ENCODE results near the gene SRP9.

SRP9 gene, protein sequence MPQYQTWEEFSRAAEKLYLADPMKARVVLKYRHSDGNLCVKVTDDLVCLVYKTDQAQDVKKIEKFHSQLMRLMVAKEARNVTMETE

DNA sequence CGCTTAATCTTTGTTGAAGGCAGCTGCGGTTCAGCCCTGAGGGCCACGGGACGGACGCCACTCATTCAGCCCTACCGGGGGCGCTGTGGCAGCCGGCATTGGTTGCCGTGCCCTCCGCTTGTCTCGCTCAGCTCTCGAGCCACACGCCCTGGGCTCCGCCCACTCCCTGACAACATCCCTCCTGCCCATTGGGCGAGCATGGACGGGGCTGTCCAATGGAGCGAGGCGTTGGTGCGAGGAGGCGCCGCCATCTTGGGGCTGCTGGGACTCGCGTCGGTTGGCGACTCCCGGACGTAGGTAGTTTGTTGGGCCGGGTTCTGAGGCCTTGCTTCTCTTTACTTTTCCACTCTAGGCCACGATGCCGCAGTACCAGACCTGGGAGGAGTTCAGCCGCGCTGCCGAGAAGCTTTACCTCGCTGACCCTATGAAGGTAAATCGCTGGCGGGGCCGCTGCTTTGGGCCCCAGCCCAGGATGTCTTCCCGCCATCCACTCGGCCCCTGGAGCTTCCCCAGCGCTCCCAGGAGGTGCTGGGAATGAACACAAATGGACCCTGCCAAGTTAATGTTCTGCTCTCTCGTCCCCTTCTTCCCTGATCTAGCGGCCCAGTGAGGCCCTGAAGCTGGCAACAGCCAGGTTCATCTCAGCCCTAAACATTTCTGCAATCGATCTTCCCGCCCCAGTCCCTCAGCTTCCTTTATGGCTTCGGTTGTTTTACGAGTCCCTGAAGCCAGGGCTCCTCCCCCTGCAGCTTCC, at the start of gene SRP9:
TSS of gene SRP9 (plus strand) at position 244 of the 754 bp plus-strand sequence. CDS start at position 359, 115 bp downstream.
- peak; percentile 89 for DNase-seq

DNA sequence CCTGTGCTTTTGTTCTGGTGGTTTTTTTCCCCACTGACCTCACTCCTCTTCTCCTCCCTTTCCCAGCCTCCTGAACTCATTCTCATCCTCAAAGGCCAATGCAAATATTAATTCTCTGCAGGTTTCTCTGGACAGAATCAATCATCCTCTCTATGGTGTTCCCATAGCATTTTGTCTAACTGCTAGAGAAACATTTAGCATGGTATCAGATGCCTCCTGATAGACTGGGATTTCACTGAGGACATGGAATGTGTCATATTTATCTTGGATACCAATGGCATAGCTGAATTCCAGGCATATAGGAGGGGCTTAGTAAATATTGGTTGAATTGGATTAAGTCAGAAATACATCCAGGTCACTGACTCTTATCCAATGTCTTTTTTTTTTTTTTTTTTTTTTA, 46.1 kb upstream of the SRP9 start:
- no peak for DNase-seq

DNA sequence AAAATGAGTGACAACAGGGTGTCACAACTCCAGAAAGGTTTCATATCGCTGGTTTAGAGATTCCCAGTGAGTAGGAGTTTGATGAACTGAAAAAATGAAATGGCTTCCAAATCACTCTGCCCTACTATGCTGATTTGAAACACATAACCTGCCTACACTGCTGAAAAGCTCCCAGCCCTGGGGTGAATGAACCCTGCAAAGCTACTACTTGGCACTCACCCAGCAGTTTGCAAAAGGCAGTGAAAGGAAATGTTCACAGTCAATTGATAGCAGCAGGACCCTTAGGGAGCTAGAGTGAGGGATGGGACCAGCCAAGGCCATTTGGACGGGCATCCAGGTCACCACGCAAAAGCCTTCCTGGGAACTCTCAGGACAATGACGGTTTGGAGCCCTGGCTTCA, 44.4 kb upstream of the SRP9 start:
- no peak for DNase-seq

DNA sequence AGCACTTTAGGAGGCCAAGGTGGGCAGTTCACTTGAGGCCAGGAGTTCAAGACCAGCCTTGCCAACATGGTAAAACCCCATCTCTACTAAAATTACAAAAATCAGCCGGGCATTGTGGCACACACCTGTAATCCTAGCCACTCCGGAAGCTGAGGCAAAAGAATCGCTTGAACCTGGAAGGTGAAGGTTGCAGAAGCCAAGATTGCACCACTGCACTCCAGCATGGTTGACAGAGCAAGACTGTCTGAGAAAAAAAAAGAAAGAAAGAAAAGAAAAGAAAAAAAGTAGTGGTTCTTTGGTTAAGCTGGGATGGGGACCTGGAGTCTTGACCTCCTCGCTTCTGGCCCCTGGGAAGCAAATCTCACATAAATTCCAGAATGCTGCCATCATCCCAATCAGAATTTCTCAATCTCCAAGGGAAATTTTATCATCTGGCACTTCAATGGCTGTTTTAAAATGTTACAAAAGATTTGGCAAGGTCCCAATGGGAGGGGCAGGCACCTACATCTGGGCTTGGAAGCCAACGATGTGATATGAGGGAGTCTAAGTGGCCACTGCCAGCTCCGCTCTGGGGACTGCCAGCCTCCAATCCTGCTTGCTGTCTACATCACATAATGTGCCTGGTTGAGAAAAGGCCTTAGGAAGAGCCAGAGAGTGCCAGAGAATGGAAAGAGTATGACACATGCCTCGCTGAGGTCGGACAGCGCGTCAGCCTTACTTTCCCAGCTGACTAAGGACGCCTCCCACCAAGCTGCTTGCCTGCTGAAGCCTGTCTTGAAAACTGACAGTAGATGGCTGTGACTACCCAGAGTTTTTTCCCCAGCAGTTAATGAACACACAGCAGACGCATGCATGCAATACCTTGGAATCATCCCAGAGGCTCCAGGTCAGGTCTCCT, 42.1 kb upstream of the SRP9 start:
- peak; percentile 12 for DNase-seq

DNA sequence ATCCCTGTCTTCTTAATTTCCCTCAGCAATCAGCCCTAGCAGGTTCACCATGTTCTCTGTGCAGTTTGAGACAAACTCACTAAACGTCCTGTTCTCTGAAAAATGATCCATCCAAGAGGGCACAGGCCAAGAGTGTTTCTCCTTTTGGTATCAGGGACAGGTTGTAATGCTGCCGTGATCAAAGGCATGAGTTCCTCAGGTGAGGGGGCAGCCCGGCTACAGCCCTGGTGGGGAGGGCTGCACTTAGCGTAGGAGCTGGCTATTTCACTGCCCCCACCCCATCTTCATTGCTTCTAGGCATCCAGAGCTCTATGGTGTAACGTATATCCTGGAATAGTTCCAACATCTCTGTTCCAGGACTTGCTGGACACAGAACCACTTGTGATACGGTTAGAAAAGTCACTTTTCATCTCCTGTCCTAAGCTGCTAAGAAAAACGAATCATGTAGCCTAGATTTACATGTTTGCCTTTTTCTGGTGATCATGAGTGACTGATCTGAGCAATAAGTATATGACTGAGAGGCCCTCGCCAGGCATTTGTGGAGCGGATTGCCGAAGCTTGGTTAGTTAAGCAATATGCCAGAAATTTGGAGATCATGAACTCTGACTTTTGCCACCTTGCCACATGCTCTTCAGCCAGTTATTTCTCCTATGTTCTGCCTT, 41.1 kb upstream of the SRP9 start:
- DNase-seq: no peak

DNA sequence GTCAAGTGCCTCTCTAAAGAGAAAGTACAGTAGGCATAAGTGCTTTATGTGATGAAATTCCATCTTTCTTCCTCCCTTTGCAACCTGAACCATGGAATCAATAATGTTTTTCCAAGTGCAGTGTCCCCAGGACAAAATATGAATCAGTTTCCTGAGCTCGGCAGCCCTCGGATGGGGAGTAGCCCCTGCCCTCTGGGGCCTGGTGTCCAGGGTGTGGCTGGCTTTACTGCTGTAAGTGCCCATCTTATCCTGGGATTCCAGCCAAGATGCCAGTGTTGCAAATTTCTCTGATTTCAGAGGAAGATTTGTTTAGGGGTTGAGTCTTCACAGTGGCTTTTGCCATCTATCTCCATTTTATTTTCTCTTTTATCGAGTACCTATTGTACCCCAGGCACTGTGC, 40.5 kb upstream of the SRP9 start:
- no peak for DNase-seq

DNA sequence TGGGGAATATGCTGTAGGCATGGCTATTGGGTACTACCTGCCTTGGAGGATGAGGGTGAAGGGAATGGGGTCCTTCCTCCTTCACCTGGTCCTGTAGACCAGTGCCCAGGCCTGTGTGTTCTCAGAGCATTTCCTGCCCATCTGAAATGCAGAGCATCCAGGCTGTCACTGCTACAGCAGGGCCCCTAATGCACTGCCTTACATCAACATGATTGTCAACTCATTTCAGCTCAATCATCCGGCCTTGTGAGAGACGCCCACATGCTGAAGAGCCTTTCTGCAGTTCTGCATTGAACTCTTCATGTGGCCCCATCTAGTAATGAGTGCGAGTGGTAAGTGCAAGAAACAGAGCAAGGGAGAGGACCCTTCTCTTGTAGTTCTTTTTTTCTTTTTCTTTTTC, 39.8 kb upstream of the SRP9 start:
- no peak for DNase-seq

DNA sequence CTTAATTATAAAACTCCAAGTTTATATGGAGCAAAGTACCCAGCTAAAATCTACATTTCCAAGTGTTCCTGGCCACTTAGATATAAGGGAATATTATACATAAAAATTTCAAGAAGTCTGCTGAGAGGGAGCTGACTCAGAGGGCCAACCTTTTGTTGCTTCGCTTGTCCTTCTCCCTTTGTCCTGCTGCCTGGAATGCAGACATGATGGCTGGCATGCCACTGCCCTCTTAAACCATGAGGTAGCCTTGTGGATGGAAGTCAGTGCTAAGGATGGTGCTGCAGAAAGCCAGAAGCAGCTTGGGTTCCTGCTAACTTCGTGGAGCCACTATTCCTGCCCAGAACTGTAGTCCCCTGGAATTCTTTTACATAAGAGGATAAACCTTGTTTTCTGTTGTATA, 38.9 kb upstream of the SRP9 start:
- DNase-seq: no peak

DNA sequence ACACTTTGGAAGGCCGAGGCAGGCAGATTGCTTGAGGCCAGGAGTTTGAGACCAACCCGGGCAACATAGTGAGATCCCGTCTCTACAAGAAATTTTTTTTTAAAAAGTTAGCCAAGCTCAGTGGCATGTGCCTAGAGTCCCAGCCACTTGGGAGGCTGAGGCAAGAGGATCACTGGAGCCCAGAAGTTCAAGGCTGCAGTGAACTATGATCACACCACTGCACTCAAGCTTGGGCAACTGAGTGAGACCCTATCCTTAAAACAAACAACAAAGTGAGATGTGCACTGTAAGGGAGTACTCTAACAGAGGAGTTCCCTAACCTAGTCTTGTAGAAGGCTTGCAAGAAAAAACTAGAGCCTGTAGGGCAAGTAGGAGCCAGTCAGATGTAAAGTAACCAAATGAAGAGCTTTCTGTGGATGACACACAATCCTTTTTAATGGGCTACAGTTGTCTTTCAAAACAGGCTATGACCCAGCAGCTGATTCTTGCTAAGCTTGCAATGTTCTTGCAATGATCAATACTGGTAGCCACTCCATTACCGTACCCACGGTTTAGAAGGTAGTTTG, 38.0 kb upstream of the SRP9 start:
- DNase-seq: no peak

DNA sequence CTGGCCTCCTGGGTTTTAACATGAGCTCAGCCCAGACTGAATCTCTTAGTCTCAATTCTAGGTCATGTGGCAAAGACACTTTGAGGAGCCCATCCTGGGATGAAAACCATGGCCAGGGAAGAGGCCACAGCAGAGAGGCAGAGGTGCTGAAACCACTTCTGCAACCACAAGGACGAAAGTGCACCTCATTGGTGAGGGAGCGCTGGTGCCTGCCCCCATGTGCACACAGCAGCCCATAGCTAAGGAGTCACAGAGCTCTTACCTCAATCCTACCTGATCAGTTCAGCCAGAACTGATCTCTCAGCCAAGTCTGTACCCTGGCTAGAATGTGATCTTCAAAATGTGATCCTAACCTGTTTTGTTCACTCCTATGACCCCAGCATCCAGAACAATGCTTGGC, 32.9 kb upstream of the SRP9 start:
- DNase-seq: no peak

DNA sequence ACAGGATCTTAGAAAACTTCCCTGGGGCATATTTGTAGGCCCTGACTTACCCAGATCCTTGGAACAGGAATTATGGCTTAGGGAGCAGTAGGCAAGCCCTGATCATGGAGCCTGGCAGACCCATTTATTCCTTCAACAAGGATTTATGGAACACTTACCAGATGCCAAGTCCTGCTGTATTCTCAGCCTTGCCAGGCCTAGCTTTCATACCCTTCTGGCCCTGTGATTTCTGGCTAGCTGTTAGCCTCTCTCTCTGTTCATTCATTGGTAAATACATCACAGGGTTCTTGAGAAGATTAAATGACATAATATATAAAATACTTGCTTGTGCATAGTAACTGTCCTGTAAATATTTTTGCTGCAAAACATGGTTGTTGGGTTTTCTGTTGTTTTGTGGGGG, 32.4 kb upstream of the SRP9 start:
- no peak for DNase-seq

DNA sequence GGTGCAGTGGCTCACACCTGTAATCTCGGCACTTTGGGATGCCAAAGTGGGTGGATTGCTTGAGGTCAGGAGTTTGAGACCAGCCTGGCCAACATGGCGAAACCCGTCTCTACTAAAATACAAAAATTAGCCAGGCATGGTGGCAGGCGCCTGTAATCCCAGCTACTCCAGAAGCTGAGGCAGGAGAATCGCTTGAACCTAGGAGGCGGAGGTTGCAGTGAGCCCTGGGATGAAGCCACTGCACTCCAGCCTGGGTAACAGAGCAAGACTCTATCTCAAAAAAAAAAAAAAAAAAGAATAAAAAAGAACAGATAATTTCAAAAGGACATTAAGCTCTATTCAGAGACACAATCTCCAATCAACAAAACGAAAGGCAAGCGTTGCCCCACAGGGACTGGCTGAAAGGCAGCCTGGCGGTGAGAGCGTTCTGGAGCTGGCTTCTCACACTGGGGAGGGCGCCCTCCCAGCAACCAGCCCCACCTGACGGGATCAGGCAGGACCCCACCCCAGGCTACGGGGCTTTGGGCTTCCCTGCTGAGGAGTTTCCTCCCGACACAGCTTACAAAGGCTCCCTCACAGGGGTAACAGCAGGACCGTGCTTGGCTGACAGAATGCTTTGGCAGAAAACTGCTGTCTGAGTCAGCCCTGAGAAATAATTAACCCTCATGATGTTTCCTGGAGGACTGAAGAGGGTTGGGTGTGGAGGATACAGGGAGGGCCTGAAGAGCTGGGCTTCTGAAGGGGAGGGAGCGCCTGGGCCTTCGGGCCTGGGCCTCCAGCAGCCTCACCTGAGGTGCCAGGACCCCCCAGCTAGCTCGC, 31.1 kb upstream of the SRP9 start:
- peak; percentile 18 for DNase-seq

DNA sequence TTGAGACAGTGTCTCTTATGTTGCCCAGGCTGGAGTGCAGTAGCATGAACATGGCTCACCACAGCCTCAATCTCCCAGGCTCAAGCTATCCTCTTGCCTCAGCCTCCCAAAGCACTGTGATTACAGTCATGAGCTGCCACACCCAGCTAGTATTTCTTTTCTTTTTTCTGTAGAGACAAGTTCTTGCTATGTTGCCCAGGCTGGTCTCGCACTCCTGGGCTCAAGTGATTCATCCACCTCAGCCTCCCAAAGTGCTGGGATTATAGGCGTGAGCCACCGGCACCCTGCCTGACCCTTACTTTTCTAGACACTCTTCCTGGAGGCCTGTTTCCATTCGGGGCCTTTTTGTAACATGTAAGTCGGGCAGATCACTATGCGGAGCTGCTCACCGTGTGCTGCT, 30.1 kb upstream of the SRP9 start:
- DNase-seq: no peak

DNA sequence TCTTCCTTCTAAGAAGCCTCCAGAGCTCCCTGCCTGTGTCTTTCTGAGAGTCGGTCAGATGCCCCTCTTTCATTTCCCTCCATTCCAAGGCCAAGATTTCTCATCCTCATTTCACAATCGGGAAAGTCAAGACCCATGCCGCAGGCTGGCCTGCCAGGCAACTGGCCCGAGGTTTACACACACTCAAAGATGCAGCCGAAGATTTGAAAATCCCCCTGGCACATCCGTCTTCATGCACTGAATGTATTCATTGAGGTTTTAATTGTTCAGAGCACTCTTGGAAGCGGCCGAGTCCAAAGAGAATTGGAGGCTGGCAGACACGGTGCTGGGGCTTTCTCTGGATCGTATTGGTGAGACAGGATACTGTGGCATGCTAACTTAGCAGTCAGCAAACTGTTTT, 29.1 kb upstream of the SRP9 start:
- DNase-seq: no peak

DNA sequence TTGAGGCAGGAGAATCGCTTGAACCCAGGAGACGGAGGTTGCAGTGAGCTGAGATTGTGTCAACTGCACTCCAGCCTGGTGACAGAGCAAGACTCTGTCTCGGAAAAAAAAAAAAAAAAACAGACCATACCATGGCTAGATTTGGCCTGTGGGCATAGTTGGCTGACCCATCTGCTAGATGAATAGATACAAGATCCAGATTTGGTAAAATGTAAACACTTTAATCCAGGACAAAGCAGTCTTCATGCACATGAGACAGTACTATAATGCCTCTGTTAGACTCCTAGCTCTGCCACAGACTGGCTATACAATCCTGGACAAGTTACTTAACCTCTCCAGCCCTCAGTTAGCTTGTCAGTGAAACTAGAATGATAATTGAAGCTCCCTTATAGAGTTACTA, 27.9 kb upstream of the SRP9 start:
- DNase-seq: no peak

DNA sequence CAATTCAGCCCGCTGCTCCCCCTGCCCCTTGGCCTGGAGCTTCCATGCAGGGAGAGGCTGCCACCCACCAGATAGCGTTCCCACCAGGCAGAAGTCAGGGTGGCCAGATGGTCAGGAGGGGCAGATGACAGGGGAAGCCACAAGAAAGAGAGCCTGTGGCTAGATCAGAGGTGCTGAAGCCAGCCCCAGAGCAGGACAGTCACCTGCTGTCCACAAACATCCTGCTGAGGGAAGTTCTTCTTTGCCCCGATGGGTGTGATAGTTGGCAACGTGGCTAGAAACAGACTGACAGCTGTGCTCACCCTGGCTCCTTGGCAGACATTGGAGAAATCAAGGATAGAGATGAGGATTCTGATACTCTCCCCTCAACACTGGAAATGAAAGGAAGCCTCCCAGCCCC, 27.2 kb upstream of the SRP9 start:
- DNase-seq: peak; percentile 10

DNA sequence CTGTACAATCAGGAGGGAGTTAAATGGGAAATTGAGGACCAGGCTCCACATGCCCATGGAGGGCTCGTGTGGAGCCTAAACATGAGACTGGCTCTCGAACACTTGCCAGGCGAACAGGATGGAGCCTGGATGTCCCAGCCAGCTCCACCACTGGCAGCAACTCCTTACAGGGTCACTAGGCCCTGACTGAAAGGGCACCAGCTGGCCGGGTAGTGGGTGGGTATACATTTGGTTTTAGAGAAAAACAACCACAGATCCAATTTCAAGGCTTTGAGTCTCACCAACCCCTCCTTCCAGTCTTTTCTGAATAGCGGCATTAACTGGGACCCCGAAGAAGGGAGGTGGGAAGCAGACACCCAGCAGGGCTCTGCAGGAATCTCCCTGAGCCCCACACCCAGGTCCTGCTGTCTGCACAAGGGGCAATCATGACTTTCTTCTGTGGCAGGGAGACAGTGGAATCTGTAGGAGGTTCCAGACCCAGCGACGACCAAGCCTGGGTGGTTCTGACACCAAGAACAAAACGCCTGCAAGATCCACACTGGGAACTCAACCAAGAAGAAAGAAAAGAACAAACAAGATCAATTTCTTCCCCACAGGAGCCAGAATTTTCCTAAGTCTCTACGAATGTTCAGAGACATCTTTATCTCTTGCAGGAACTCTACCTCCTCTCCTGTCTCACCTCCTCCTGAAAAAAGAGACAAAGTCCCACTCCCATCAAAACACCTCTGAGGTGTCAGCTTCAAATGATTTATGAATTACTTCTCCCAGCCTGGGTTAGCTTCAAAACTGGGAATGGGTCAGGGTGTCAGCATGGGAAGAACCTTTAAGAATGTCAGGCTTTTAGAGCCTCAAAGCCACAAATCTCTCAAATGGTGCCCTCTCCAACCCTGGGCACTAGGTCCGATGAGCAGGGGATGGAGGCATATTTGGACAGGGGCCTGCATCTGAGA, 26.5 kb upstream of the SRP9 start:
- no peak for DNase-seq

DNA sequence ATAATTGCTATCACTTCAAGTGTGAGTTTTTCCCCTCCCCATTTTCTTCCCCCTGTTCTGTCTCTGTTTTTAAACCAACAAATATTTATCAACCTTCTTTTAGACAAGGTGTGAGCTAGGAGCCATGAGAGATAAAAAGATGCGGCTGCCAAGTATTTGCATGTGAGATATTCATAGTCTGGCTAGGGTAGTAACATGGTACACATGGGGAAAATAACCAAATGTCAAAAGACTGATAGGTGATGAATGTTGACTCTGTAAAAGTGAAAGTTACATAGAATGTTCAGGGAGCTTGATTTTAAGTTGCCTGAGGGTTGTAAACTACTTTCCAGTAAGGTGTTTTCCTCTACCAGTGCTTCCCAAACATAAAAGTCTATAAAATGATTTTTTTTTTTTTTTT, 25.4 kb upstream of the SRP9 start:
- no peak for DNase-seq

DNA sequence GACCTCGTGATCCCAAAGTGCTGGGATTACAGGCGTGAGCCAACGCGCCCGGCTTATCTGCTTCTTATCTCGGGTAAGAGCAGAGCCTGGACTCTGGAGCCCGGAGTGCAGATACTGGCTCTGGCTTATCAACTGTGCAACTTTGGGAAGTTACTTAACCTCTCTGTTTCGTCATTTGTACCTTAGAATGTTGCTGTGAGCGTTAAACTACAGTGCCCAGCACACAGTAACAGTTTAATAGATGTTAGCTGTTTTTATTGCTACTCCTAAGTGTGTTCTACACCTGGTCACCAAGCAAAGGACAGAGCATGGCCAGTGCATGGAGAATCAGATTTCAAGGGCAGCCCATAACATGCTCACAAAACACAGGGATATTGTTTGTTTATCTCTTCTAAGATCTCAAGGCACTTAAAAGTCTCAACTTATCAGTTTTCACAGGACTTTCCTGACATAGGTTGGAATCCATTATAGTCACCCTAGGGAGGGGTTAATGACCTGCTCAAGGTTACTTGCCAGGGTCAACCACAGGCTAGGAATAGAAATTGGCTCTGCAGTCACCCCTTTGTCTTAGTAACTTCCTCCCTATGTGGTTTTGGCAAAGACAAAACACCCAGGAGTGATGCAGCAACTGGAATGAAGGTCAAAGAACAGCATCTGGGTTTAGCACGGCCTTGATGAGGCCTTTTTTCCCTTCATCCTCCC, 22.5 kb upstream of the SRP9 start:
- no peak for DNase-seq

DNA sequence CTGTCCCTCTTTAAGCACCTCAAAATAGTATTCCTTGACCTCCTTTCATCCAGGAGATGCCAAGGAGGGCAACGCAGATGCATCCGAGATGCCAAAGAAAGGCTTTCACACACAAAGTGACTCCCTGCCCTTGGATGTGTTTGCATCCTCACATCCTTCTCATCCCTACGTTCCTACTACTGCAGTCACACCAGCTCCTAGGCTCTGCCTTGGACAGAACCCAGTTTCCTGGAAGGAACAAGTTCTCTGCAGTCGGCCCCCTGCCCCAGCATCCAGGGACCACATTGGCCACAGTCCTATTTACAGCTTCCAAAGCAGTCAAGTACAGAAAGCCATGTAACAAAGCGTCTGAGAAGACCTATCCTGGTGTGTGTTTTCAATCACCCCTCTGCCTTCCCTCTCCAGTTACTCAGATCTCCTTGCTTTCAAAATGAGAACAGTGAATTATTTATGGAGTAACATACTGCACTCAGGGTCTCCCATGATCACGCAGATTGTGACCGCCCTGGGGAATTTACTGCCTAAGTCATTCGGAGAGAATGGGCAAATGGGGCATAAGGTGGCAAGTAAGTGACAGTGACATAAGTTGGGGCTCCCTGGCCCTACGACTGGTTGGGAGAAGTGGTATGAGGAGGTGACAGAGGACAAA, 21.8 kb upstream of the SRP9 start:
- no peak for DNase-seq
